Measurements from ENCODE around the gene TBX3.

The TBX3 gene

DNA sequence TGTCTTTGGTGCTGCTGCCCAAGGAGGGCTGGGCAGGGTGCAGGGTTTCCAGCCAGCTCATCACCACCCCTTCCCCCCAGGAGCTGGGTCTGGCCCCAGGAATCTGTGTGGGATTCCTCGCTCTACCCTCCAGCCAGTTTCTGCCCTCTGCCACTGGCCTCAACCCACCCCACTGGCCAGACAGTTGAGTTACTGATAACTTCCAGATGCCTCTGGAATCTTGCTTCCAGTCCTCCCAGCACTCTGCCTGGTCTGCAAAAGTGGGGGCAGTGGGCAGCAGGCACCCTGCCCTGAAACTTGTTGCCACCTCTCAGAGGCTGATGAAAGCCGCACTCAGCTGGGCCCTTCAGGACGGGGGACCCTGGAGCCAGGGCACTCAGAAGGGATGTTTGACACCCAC lies 20.1 kb upstream of the TBX3 start:
- Histone ChIP-seq H3K27ac (ENCODE audit: low read depth, low read length, poor library complexity, severe bottlenecking) (no peak overlapping the region), H3K9me3 (ENCODE audit: low read length) (no peaks in the 10 kb centered on the region), H3K9ac (ENCODE audit: low read length) (no peak overlapping the region), H3K4me1 (ENCODE audit: insufficient read depth, low read length, severe bottlenecking) (no peaks in the 10 kb centered on the region), H3K9me2 (ENCODE audit: low read depth, low read length) (no peaks in the 10 kb centered on the region), H3K79me2 (ENCODE audit: insufficient read depth, low read length) (no peaks in the 10 kb centered on the region), H4K20me1 (ENCODE audit: insufficient read depth, low read length) (no peaks in the 10 kb centered on the region), H3F3A (ENCODE audit: insufficient read depth, low read length) (no peaks in the 10 kb centered on the region), H3K36me3 (ENCODE audit: insufficient read depth, low read length) (no peaks in the 10 kb centered on the region), H3K27me3 (ENCODE audit: insufficient read depth, low read length) (no peaks in the 10 kb centered on the region), H2AFZ (ENCODE audit: low read length) (no peak overlapping the region), H3K4me3 (ENCODE audit: low read depth, low read length, poor library complexity, severe bottlenecking) (no peak overlapping the region), H3K4me2 (ENCODE audit: low read length) (no peak overlapping the region)
- no peak for TF ChIP-seq EZH2 (IDR thresholded peaks at IDR 0.05; ENCODE audit: borderline replicate concordance, low read length)
- TF ChIP-seq, protein P1, sequence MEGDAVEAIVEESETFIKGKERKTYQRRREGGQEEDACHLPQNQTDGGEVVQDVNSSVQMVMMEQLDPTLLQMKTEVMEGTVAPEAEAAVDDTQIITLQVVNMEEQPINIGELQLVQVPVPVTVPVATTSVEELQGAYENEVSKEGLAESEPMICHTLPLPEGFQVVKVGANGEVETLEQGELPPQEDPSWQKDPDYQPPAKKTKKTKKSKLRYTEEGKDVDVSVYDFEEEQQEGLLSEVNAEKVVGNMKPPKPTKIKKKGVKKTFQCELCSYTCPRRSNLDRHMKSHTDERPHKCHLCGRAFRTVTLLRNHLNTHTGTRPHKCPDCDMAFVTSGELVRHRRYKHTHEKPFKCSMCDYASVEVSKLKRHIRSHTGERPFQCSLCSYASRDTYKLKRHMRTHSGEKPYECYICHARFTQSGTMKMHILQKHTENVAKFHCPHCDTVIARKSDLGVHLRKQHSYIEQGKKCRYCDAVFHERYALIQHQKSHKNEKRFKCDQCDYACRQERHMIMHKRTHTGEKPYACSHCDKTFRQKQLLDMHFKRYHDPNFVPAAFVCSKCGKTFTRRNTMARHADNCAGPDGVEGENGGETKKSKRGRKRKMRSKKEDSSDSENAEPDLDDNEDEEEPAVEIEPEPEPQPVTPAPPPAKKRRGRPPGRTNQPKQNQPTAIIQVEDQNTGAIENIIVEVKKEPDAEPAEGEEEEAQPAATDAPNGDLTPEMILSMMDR (IDR thresholded peaks at IDR 0.05; ENCODE audit: low read length) = no peak

DNA sequence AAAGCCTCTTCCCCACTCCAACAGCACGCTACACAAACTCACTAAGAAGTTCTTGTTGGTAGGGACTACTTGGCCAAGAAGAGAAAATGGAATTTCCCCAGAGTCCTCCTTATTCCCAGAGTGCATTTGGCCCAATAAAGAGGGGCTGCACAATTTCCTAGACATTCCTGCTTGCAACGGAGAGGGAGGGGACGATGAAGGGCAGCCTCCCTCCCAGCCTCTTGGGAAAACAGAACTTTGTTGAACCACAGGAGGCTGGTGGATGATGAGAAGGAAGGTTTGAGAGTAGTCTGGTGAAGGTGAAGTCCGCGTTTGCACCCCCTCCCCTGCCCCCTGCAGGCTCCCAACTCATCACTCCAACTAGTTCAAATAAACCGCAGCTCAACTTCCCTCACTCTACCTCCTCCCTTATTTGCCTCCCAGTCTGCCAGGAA lies 19.1 kb upstream of the TBX3 start:
- no peaks in the 10 kb centered on the region for H3K9me2 ChIP-seq (ENCODE audit: low read depth, low read length)
- no peak overlapping the region for H2AFZ ChIP-seq (ENCODE audit: low read length)
- no peaks in the 10 kb centered on the region for H4K20me1 ChIP-seq (ENCODE audit: insufficient read depth, low read length)
- H3K36me3 ChIP-seq (ENCODE audit: insufficient read depth, low read length) = no peaks in the 10 kb centered on the region
- no peak for TF ChIP-seq EZH2 (IDR thresholded peaks at IDR 0.05; ENCODE audit: borderline replicate concordance, low read length)
- TF ChIP-seq, protein P1 (IDR thresholded peaks at IDR 0.05; ENCODE audit: low read length) = no peak
- no peaks in the 10 kb centered on the region for H3F3A ChIP-seq (ENCODE audit: insufficient read depth, low read length)
- no peak overlapping the region for H3K9ac ChIP-seq (ENCODE audit: low read length)
- H3K9me3 ChIP-seq (ENCODE audit: low read length) = no peaks in the 10 kb centered on the region
- H3K4me2 ChIP-seq (ENCODE audit: low read length) = no peak overlapping the region
- no peaks in the 10 kb centered on the region for H3K4me1 ChIP-seq (ENCODE audit: insufficient read depth, low read length, severe bottlenecking)
- H3K27me3 ChIP-seq (ENCODE audit: insufficient read depth, low read length) = no peaks in the 10 kb centered on the region
- H3K4me3 ChIP-seq (ENCODE audit: low read depth, low read length, poor library complexity, severe bottlenecking) = no peak overlapping the region
- no peaks in the 10 kb centered on the region for H3K79me2 ChIP-seq (ENCODE audit: insufficient read depth, low read length)
- no peak overlapping the region for H3K27ac ChIP-seq (ENCODE audit: low read depth, low read length, poor library complexity, severe bottlenecking)

DNA sequence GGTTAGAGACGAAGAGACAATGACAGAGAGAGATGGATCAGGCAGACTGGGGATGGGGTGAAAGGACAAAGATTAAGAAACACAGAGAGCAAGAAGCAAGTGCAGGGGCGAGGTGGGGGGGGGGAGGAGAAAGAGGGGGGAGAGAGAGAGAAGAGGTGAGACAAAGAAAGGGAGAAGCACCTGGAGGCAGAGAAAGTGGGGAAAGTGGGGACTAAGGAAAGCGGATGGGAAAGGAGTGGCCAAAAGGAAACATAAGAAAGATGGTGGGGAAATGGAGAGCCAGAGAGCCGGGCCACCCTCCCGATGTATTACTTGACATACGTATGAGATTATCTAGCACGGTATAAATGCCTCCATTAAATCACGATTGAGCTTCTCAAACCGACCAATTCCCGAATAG lies 18.5 kb upstream of the TBX3 start:
- H3K79me2 ChIP-seq (ENCODE audit: insufficient read depth, low read length) = no peaks in the 10 kb centered on the region
- H3K4me2 ChIP-seq (ENCODE audit: low read length) = no peak overlapping the region
- no peaks in the 10 kb centered on the region for H3K36me3 ChIP-seq (ENCODE audit: insufficient read depth, low read length)
- H2AFZ ChIP-seq (ENCODE audit: low read length) = no peak overlapping the region
- no peaks in the 10 kb centered on the region for H4K20me1 ChIP-seq (ENCODE audit: insufficient read depth, low read length)
- H3K4me1 ChIP-seq (ENCODE audit: insufficient read depth, low read length, severe bottlenecking) = no peaks in the 10 kb centered on the region
- no peaks in the 10 kb centered on the region for H3K9me3 ChIP-seq (ENCODE audit: low read length)
- no peak overlapping the region for H3K9ac ChIP-seq (ENCODE audit: low read length)
- H3K4me3 ChIP-seq (ENCODE audit: low read depth, low read length, poor library complexity, severe bottlenecking) = no peak overlapping the region
- no peak overlapping the region for H3K27ac ChIP-seq (ENCODE audit: low read depth, low read length, poor library complexity, severe bottlenecking)
- TF ChIP-seq EZH2 (IDR thresholded peaks at IDR 0.05; ENCODE audit: borderline replicate concordance, low read length) = no peak
- TF ChIP-seq, protein P1 (IDR thresholded peaks at IDR 0.05; ENCODE audit: low read length) = no peak
- no peaks in the 10 kb centered on the region for H3K9me2 ChIP-seq (ENCODE audit: low read depth, low read length)
- H3F3A ChIP-seq (ENCODE audit: insufficient read depth, low read length) = no peaks in the 10 kb centered on the region
- no peaks in the 10 kb centered on the region for H3K27me3 ChIP-seq (ENCODE audit: insufficient read depth, low read length)
